HepG2 (cell line): Measurements from ENCODE around the gene SMLR1. TPM values are rescaled to one million over a fixed set of nuclear protein-coding genes. Genes with fewer than 3 reads are reported as not detected.
A peak's percentile ranks its signal among the peaks of the same experiment; 100 is the strongest.

Source experiments
- BCL6 ChIP-seq: IDR thresholded peaks from 2 replicates; pipeline ENCODE4 v1.6.1; 2016; ENCODE audit warnings: missing genetic modification reagents, missing compliant biosample characterization
- FOXO1 ChIP-seq: sonication (generic); formaldehyde crosslinking; IDR thresholded peaks from 2 replicates; pipeline ENCODE4 v1.4.0; 2020; ENCODE audit warnings: missing genetic modification reagents
- GZF1 ChIP-seq: sonication (generic); formaldehyde crosslinking; IDR thresholded peaks from 2 replicates; pipeline ENCODE4 v1.5.1; 2020; ENCODE audit warnings: mild to moderate bottlenecking, missing genetic modification reagents
- ISX ChIP-seq: sonication (generic); formaldehyde crosslinking; conservative IDR thresholded peaks from 2 replicates; pipeline ENCODE4 v1.5.0; 2020; ENCODE audit warnings: missing genetic modification reagents
- JDP2 ChIP-seq: sonication (generic); formaldehyde crosslinking; IDR thresholded peaks from 2 replicates; pipeline ENCODE4 v1.8.1; 2022; ENCODE audit warnings: missing genetic modification reagents, borderline replicate concordance
- NFIC ChIP-seq: IDR thresholded peaks from 2 replicates; pipeline ENCODE4 v1.6.1; 2012; ENCODE audit warnings: mild to moderate bottlenecking, low read length, inconsistent platforms
- PHF21A ChIP-seq: sonication (generic); formaldehyde crosslinking; IDR thresholded peaks from 2 replicates; pipeline ENCODE4 v1.5.0; 2020; ENCODE audit warnings: mild to moderate bottlenecking, missing genetic modification reagents
- SKI ChIP-seq: fragments of 450-650 bp; IDR thresholded peaks from one replicate; pipeline ENCODE4 v1.6.1; 2018; ENCODE audit warnings: mild to moderate bottlenecking; ENCODE audit not compliant: partially characterized antibody
- ZBTB25 ChIP-seq: IDR thresholded peaks from 2 replicates; pipeline ENCODE4 v1.6.1; 2018; ENCODE audit warnings: missing genetic modification reagents
- ZNF205 ChIP-seq: IDR thresholded peaks from 2 replicates; pipeline ENCODE4 v1.6.1; 2018; ENCODE audit warnings: missing biosample characterization, missing genetic modification reagents
- ZNF510 ChIP-seq: sonication (generic); formaldehyde crosslinking; IDR thresholded peaks from 2 replicates; pipeline ENCODE4 v1.4.0; 2020; ENCODE audit warnings: low read depth, mild to moderate bottlenecking, missing genetic modification reagents
- ZNF513 ChIP-seq: sonication (generic); formaldehyde crosslinking; conservative IDR thresholded peaks from 2 replicates; pipeline ENCODE4 v1.5.0; 2020; ENCODE audit warnings: missing genetic modification reagents
- ZNF678 ChIP-seq: sonication (generic); formaldehyde crosslinking; IDR thresholded peaks from 2 replicates; pipeline ENCODE4 v1.4.0; 2020; ENCODE audit warnings: mild to moderate bottlenecking, missing genetic modification reagents
- ZNF75D ChIP-seq: sonication (generic); formaldehyde crosslinking; IDR thresholded peaks from 2 replicates; pipeline ENCODE4 v1.8.1; 2023; ENCODE audit warnings: missing genetic modification reagents, mild to moderate bottlenecking, borderline replicate concordance
- ZSCAN30 ChIP-seq: sonication (generic); formaldehyde crosslinking; IDR thresholded peaks from 2 replicates; pipeline ENCODE4 v1.5.0; 2020; ENCODE audit warnings: mild to moderate bottlenecking, missing genetic modification reagents
- polyA plus RNA-seq, 8 experiments: library from polyadenylated mRNA; depleted of rRNA in 3 of 8; stranded (reverse) in 7 of 8; unstranded in 1 of 8; fragments of >200 nt; fragmentation: Illumina TruSeq in 4 of 8; extraction: Trizol in 4 of 8; gene quantifications; 2 replicates each; pipeline versions ENCODE4 v1.2.1 to v1.2.3, GENCODE V29; 2011 to 2016; ENCODE audit warnings: low read depth in 4 of 8, missing spikeins in 1 of 8, mixed read lengths in 1 of 8; ENCODE audit not compliant: insufficient read depth in 1 of 8
- total RNA-seq, 5 experiments: library from RNA; depleted of rRNA; stranded (reverse); fragments of >200 nt; fragmentation: Illumina TruSeq; extraction: Trizol; gene quantifications; 2 replicates each; pipeline ENCODE4 v1.2.3, GENCODE V29; 2016; ENCODE audit warnings: low read depth in 1 of 5
- TF ChIP-seq, protein P1 (sequence below): sonication (generic); formaldehyde crosslinking; IDR thresholded peaks from 2 replicates; pipeline ENCODE4 v1.4.0; 2020; ENCODE audit warnings: mild to moderate bottlenecking, missing genetic modification reagents
- TF ChIP-seq, protein P2 (sequence below): sonication (generic); formaldehyde crosslinking; IDR thresholded peaks from 2 replicates; pipeline ENCODE4 v1.4.0; 2020; ENCODE audit warnings: missing genetic modification reagents
- TF ChIP-seq, protein P3 (sequence below): sonication (generic); formaldehyde crosslinking; IDR thresholded peaks from 2 replicates; pipeline ENCODE4 v1.5.0; 2020; ENCODE audit warnings: missing genetic modification reagents
- TF ChIP-seq, protein P4 (sequence below): sonication (generic); formaldehyde crosslinking; IDR thresholded peaks from 2 replicates; pipeline ENCODE4 v1.5.0; 2020; ENCODE audit warnings: missing genetic modification reagents

The SMLR1 gene
- total and polyA plus RNA-seq, 2 of the 13 experiments (the other 11 are each of a cell fraction or from before 2014, with no cell fraction given) = 41.8 to 104 TPM

DNA sequence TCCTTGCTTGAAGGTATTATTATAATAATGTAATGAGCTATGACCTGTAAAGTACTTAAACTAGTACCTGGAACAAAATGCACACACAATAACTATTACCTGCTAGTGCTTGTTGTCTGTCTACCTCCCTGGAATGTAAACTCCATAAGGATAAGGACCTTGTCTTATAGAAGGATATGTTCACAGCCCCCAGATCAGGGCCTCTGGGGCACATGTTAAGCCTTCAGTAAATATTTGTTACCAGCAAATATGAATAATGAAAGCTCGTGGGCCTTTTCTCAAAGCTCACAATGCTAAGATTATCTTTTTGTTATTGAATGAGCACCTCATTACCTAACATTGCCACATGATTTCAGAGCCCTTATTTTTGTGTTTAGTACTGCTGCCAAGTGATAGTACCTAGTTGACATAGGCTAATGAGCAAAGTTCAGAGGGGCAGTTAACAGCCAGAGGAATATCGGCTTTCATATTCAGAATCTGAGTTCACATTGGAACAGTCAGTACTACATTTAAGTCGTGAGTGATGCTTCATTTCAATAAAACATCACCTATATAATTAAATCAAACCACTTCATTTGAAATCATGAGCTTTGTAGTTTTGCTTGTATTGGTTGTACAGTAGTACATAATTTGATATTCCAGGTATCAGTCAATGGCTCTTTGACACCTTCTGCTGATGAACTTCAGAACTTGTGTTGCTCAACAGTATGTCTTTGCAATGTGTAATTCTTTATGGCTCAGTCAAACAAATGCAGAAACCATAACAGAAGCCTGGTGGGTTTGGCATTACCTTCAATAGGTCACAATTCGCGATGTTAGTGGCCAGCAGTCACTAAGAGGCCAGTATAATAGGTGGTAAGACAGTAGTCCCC lies 11.8 kb upstream of the SMLR1 start (continued):
- no peak for TF ChIP-seq ZNF513 (CRISPR knock-in tag)
- TF ChIP-seq ZNF678 (CRISPR knock-in tag) = no peak
- TF ChIP-seq, protein P1, sequence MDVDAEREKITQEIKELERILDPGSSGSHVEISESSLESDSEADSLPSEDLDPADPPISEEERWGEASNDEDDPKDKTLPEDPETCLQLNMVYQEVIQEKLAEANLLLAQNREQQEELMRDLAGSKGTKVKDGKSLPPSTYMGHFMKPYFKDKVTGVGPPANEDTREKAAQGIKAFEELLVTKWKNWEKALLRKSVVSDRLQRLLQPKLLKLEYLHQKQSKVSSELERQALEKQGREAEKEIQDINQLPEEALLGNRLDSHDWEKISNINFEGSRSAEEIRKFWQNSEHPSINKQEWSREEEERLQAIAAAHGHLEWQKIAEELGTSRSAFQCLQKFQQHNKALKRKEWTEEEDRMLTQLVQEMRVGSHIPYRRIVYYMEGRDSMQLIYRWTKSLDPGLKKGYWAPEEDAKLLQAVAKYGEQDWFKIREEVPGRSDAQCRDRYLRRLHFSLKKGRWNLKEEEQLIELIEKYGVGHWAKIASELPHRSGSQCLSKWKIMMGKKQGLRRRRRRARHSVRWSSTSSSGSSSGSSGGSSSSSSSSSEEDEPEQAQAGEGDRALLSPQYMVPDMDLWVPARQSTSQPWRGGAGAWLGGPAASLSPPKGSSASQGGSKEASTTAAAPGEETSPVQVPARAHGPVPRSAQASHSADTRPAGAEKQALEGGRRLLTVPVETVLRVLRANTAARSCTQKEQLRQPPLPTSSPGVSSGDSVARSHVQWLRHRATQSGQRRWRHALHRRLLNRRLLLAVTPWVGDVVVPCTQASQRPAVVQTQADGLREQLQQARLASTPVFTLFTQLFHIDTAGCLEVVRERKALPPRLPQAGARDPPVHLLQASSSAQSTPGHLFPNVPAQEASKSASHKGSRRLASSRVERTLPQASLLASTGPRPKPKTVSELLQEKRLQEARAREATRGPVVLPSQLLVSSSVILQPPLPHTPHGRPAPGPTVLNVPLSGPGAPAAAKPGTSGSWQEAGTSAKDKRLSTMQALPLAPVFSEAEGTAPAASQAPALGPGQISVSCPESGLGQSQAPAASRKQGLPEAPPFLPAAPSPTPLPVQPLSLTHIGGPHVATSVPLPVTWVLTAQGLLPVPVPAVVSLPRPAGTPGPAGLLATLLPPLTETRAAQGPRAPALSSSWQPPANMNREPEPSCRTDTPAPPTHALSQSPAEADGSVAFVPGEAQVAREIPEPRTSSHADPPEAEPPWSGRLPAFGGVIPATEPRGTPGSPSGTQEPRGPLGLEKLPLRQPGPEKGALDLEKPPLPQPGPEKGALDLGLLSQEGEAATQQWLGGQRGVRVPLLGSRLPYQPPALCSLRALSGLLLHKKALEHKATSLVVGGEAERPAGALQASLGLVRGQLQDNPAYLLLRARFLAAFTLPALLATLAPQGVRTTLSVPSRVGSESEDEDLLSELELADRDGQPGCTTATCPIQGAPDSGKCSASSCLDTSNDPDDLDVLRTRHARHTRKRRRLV (CRISPR knock-in tag) = 0 out of 2 replicates have a peak, but pooled peaks have one; percentile 76
- peak; percentile 89; the same call in 1 of the 2 replicates for TF ChIP-seq PHF21A (CRISPR knock-in tag)
- TF ChIP-seq, protein P2, sequence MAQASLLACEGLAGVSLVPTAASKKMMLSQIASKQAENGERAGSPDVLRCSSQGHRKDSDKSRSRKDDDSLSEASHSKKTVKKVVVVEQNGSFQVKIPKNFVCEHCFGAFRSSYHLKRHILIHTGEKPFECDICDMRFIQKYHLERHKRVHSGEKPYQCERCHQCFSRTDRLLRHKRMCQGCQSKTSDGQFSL (CRISPR knock-in tag) = no peak
- TF ChIP-seq, protein P3, sequence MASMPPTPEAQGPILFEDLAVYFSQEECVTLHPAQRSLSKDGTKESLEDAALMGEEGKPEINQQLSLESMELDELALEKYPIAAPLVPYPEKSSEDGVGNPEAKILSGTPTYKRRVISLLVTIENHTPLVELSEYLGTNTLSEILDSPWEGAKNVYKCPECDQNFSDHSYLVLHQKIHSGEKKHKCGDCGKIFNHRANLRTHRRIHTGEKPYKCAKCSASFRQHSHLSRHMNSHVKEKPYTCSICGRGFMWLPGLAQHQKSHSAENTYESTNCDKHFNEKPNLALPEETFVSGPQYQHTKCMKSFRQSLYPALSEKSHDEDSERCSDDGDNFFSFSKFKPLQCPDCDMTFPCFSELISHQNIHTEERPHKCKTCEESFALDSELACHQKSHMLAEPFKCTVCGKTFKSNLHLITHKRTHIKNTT (CRISPR knock-in tag) = no peak
- peak; percentile 89 for TF ChIP-seq SKI
- peak; percentile 71; the same call in 1 of the 2 replicates for TF ChIP-seq ZBTB25 (CRISPR knock-in tag)
- TF ChIP-seq ZNF510 = 0 out of 2 replicates have a peak, but pooled peaks have one; percentile 49
- no peak; the same call in 1 of the 2 replicates for TF ChIP-seq JDP2 (CRISPR knock-in tag)
- TF ChIP-seq NFIC = peak; percentile 98
- 0 out of 2 replicates have a peak, but pooled peaks have one; percentile 19 for TF ChIP-seq ZNF205
- no peak for TF ChIP-seq ISX (CRISPR knock-in tag)
- no peak for TF ChIP-seq GZF1 (CRISPR knock-in tag)
- TF ChIP-seq FOXO1 = peak; percentile 96
- TF ChIP-seq, protein P4, sequence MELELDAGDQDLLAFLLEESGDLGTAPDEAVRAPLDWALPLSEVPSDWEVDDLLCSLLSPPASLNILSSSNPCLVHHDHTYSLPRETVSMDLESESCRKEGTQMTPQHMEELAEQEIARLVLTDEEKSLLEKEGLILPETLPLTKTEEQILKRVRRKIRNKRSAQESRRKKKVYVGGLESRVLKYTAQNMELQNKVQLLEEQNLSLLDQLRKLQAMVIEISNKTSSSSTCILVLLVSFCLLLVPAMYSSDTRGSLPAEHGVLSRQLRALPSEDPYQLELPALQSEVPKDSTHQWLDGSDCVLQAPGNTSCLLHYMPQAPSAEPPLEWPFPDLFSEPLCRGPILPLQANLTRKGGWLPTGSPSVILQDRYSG (CRISPR knock-in tag) = peak; percentile 65; the same call in 1 of the 2 replicates
- TF ChIP-seq ZSCAN30 = no peak
- TF ChIP-seq BCL6 (CRISPR knock-in tag) = peak; percentile 93
- TF ChIP-seq ZNF75D = no peak
